Effector memory CD4-positive, alpha-beta T cell (primary cell): ENCODE measurements around the gene WSCD1.

ENCODE experiments used
- DNase-seq, 3 donors: peaks; one replicate each; pipeline ENCODE4 v3.0.0-alpha.2; 2020
- H3K27ac ChIP-seq: 2 replicates; pipeline ENCODE4 v1.7.0; 2013; ENCODE audit warnings: mild to moderate bottlenecking, low read length, moderate library complexity; ENCODE audit not compliant: insufficient read depth, poor library complexity, severe bottlenecking
- H3K27me3 ChIP-seq: replicated peaks from 2 replicates; pipeline ENCODE4 v1.7.0; 2013; ENCODE audit warnings: mild to moderate bottlenecking, low read length; ENCODE audit not compliant: insufficient read depth, control insufficient read depth, poor library complexity, severe bottlenecking
- H3K36me3 ChIP-seq: 2 replicates; pipeline ENCODE4 v1.7.0; 2013; ENCODE audit warnings: mild to moderate bottlenecking, low read length, moderate library complexity; ENCODE audit not compliant: control insufficient read depth, insufficient read depth
- H3K4me1 ChIP-seq: 2 replicates; pipeline ENCODE4 v1.7.0; 2013; ENCODE audit warnings: low read length, mild to moderate bottlenecking; ENCODE audit not compliant: control insufficient read depth, insufficient read depth, poor library complexity, severe bottlenecking
- H3K4me3 ChIP-seq: 2 replicates; pipeline ENCODE4 v1.7.0; 2013; ENCODE audit warnings: low read length, low read depth, mild to moderate bottlenecking; ENCODE audit not compliant: insufficient read depth, poor library complexity, severe bottlenecking
- H3K9me3 ChIP-seq: 2 replicates; pipeline ENCODE4 v1.7.0; 2013; ENCODE audit warnings: mild to moderate bottlenecking, low read length, moderate library complexity; ENCODE audit not compliant: control insufficient read depth

The WSCD1 gene

GRCh38 chr17:6056104-6056503 lies 14.1 kb upstream of the WSCD1 start:
- Histone ChIP-seq H3K4me1 (no peaks in the 10 kb centered on the region), H3K9me3 (no peaks in the 10 kb centered on the region), H3K27ac (no peak overlapping the region), H3K27me3 (no peaks in the 10 kb centered on the region), H3K4me3 (no peak overlapping the region), H3K36me3 (no peaks in the 10 kb centered on the region)
- no peak for DNase-seq

- Histone ChIP-seq H3K9me3 (no peaks in the 10 kb centered on the region), H3K4me3 (no peak overlapping the region), H3K4me1 (no peaks in the 10 kb centered on the region), H3K27me3 (no peaks in the 10 kb centered on the region), H3K27ac (no peak overlapping the region), H3K36me3 (no peaks in the 10 kb centered on the region)
- DNase-seq: no peak
Measured at GRCh38 chr17:6057562-6057961, 12.6 kb upstream of the WSCD1 start.

DNA sequence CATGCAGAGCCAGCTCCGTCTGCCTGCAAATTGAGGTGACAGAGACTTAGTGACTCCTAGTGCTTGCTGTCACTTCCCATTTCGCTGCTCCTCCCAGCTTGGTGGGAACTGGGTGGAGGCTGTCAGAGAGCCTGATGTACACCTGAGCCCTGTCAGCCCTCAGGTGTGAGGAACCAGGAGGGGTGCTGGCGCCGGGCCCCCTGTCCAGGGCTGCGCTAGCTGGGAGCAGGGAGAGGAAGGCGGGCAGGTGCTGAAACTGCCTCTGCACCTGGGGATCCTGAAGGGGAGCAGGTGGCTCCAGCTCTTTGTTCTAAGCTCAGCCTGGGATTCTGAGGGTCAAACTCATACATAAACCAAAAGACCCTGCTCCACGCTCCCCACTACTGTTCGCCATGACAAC lies 10.8 kb upstream of the WSCD1 start:
- no peaks in the 10 kb centered on the region for H3K36me3 ChIP-seq
- no peak overlapping the region for H3K27ac ChIP-seq
- DNase-seq: no peak
- no peaks in the 10 kb centered on the region for H3K9me3 ChIP-seq
- H3K4me3 ChIP-seq: no peak overlapping the region
- no peaks in the 10 kb centered on the region for H3K4me1 ChIP-seq
- H3K27me3 ChIP-seq: no peaks in the 10 kb centered on the region

DNA sequence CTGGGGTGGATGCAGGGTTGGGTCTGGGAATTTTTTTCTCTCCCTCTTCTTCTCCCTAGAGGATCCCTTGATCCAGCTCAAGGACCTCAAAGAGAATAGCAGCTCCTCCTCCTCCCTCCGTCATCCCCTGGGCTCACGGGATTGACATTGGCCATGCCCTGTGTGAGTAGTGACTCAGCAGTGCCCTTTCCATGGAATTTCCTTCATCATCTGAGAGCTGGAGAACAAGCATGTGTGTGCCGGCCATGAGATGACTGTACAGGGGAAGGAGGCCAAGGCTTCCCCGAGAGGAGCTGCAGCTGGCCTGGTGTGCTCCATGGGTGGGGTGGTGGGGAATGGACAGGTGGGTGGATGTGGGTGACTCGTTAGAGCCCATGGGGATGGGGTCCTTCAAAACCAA lies 8.9 kb upstream of the WSCD1 start:
- Histone ChIP-seq H3K27me3 (no peaks in the 10 kb centered on the region), H3K4me3 (no peak overlapping the region), H3K27ac (no peak overlapping the region), H3K9me3 (no peaks in the 10 kb centered on the region), H3K4me1 (no peaks in the 10 kb centered on the region), H3K36me3 (no peaks in the 10 kb centered on the region)
- no peak for DNase-seq

GRCh38 chr17:6064868-6065267 lies 5.3 kb upstream of the WSCD1 start:
- no peak for DNase-seq
- no peak overlapping the region for H3K4me3 ChIP-seq
- no peaks in the 10 kb centered on the region for H3K36me3 ChIP-seq
- H3K4me1 ChIP-seq: peaks cover 5% of the 10 kb centered on the region
- H3K27ac ChIP-seq: no peak overlapping the region
- no peaks in the 10 kb centered on the region for H3K9me3 ChIP-seq
- H3K27me3 ChIP-seq: peaks cover 6% of the 10 kb centered on the region

GRCh38 chr17:6065351-6065750 lies 4.8 kb upstream of the WSCD1 start:
- Histone ChIP-seq H3K4me3 (no peak overlapping the region), H3K9me3 (no peaks in the 10 kb centered on the region), H3K27ac (no peak overlapping the region), H3K4me1 (peaks cover 6% of the 10 kb centered on the region), H3K36me3 (no peaks in the 10 kb centered on the region), H3K27me3 (peaks cover 6% of the 10 kb centered on the region)
- DNase-seq: no peak

- Histone ChIP-seq H3K4me1 (peaks cover 6% of the 10 kb centered on the region), H3K27me3 (peaks cover 8% of the 10 kb centered on the region), H3K4me3 (no peak overlapping the region), H3K36me3 (no peaks in the 10 kb centered on the region), H3K27ac (no peak overlapping the region), H3K9me3 (no peaks in the 10 kb centered on the region)
- DNase-seq: no peak
Measured at GRCh38 chr17:6066183-6066948, 3.8 kb upstream of the WSCD1 start.

DNA sequence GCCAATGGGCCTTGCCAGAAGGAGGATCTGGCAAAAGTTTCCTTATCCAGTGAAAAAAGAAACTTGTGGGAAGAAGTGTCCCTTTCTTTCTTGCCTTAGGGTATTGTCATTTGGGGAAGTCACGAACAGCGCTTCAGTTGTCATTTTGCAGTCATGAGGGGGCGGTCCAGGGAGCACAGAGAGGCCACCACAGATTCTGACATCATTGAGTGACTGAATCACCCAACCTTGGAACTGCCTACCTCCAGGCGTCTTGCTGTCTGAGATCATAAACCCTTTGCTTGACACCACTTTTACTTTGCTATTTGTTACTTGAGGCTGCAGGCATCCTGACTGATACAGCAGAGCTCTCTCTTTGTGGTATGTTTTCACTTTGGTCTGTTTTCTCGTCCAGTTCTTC lies 3.1 kb upstream of the WSCD1 start:
- no peak overlapping the region for H3K27ac ChIP-seq
- no peaks in the 10 kb centered on the region for H3K9me3 ChIP-seq
- no peak overlapping the region for H3K4me3 ChIP-seq
- DNase-seq: no peak
- peaks cover 6% of the 10 kb centered on the region for H3K4me1 ChIP-seq
- peaks cover 14% of the 10 kb centered on the region for H3K27me3 ChIP-seq
- no peaks in the 10 kb centered on the region for H3K36me3 ChIP-seq

DNA sequence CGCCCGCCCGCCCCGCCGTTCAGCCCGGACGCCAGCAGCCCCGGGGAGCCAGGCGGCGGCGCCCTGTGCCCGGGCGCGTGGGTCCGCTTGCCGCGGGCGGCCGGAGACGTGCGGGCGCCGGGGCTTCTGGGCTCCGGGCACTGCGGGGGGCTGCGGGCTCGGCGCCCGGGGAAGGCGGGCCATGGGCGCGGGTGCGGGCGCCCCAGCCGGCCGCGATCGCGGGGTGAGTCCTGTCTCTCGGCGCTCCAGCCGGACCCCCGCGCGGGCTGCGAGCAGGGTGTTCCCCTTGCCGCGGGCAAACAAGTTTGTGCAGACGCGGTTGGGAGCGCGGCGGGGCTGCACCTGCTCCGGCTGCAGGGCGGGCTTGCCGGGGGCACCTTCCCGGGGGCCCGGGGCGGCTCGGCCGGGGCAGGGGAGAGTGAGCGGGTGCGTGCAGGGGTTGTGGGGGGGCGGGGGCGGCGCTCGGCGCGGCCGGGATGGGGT lies 292 bp downstream of the WSCD1 start:
- H3K4me3 ChIP-seq: no peak overlapping the region
- peaks cover 21% of the 10 kb centered on the region for H3K27me3 ChIP-seq
- no peak overlapping the region for H3K27ac ChIP-seq
- H3K9me3 ChIP-seq: no peaks in the 10 kb centered on the region
- H3K4me1 ChIP-seq: peaks cover 6% of the 10 kb centered on the region
- no peak for DNase-seq
- H3K36me3 ChIP-seq: no peaks in the 10 kb centered on the region

- Histone ChIP-seq H3K27me3 (peaks cover 21% of the 10 kb centered on the region), H3K9me3 (no peaks in the 10 kb centered on the region), H3K4me3 (no peak overlapping the region), H3K27ac (no peak overlapping the region), H3K36me3 (no peaks in the 10 kb centered on the region), H3K4me1 (peaks cover 6% of the 10 kb centered on the region)
- DNase-seq: no peak
Measured at GRCh38 chr17:6070913-6071511, 833 bp downstream of the WSCD1 start.
